Bronchial epithelial cell (primary cell): ENCODE measurements around the gene MICAL3. TPM values are rescaled to one million over a fixed set of nuclear protein-coding genes. Genes with fewer than 3 reads are reported as not detected.

Experiments
- DNase-seq: peaks from one replicate; pipeline ENCODE4 v3.0.0-alpha.2; 2010; ENCODE audit warnings: low read depth
- FAIRE-seq: peaks from 2 replicates; lab custom pipeline; 2011; peaks lifted over from hg19 to GRCh38; lab: Jason Lieb, UNC
- H3K27me3 ChIP-seq: 2 replicates; pipeline ENCODE4 v1.5.1; 2011; ENCODE audit warnings: low read length; ENCODE audit not compliant: control insufficient read depth, insufficient read depth
- H3K36me3 ChIP-seq: 2 replicates; pipeline ENCODE4 v1.5.1; 2011; ENCODE audit warnings: low read length; ENCODE audit not compliant: control insufficient read depth, insufficient read depth
- H3K4me3 ChIP-seq: 2 replicates; pipeline ENCODE4 v1.5.1; 2011; ENCODE audit warnings: mild to moderate bottlenecking, low read depth, low read length, control low read depth
- total RNA-seq: library from RNA; depleted of rRNA; stranded (reverse); fragments of >200 nt; gene quantifications from 2 replicates; pipeline ENCODE4 v1.2.1, GENCODE V29; 2014
- TF ChIP-seq, protein P1 (sequence below): IDR thresholded peaks from 2 replicates; pipeline ENCODE4 v1.5.1; 2011; ENCODE audit warnings: mild to moderate bottlenecking, moderate library complexity, low read length, control low read depth, inconsistent platforms; ENCODE audit not compliant: insufficient read depth, severe bottlenecking

Gene MICAL3
- total RNA-seq, 1 donor from 2014 or later, result 13.4 TPM

DNA sequence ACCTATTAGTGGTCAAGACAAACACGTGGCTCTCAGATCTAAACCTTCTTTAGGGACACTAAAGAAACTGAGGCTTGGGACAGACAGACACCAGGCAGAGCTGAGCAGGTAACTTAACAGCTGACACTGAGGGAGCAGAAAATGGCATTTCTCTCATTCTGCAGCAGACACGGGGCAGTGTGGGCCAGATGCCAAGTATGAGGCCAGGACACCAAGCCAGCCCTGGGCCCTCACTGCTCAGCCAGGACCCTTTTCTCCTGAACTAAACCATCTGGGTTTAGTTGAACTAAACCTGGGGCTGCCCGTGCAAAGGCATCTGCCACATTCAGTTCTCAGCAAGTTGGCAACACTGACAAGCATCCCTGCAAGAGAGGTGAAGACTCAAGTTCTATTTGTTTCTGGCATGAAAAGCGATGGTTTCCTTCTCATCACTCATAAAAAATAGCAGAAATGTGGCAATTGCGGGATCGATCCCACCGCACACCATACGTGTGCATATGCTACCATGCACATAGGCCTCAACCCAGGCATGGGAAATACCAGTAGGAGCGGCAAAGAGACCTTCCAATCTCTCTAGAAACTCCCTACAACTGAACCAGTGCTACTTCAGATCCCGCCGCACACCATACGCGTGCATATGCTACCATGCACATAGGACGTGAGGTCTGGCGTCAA lies 150.0 kb downstream of the MICAL3 start:
- H3K27me3 ChIP-seq, result no peaks in the 10 kb centered on the region
- TF ChIP-seq, protein P1, sequence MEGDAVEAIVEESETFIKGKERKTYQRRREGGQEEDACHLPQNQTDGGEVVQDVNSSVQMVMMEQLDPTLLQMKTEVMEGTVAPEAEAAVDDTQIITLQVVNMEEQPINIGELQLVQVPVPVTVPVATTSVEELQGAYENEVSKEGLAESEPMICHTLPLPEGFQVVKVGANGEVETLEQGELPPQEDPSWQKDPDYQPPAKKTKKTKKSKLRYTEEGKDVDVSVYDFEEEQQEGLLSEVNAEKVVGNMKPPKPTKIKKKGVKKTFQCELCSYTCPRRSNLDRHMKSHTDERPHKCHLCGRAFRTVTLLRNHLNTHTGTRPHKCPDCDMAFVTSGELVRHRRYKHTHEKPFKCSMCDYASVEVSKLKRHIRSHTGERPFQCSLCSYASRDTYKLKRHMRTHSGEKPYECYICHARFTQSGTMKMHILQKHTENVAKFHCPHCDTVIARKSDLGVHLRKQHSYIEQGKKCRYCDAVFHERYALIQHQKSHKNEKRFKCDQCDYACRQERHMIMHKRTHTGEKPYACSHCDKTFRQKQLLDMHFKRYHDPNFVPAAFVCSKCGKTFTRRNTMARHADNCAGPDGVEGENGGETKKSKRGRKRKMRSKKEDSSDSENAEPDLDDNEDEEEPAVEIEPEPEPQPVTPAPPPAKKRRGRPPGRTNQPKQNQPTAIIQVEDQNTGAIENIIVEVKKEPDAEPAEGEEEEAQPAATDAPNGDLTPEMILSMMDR, result no peak
- H3K36me3 ChIP-seq, result peaks cover 25% of the 10 kb centered on the region
- no peak overlapping the region for H3K4me3 ChIP-seq
- no peak for DNase-seq
- peak; percentile 88 for FAIRE-seq

- TF ChIP-seq, protein P1, result no peak
- FAIRE-seq (no peak), DNase-seq (no peak)
- no peak overlapping the region for H3K4me3 ChIP-seq
- H3K36me3 ChIP-seq, result peaks cover 26% of the 10 kb centered on the region
- H3K27me3 ChIP-seq, result no peaks in the 10 kb centered on the region
Observed at GRCh38 chr22:17873804-17874203, 150.6 kb downstream of the MICAL3 start.

GRCh38 chr22:17873116-17873515 lies 151.2 kb downstream of the MICAL3 start:
- TF ChIP-seq, protein P1, result no peak
- Histone ChIP-seq H3K4me3 (no peak overlapping the region), H3K27me3 (no peaks in the 10 kb centered on the region), H3K36me3 (peaks cover 31% of the 10 kb centered on the region)
- DNase-seq (no peak), FAIRE-seq (no peak)

- TF ChIP-seq, protein P1, result no peak
- Histone ChIP-seq H3K27me3 (no peaks in the 10 kb centered on the region), H3K4me3 (no peak overlapping the region), H3K36me3 (peaks cover 31% of the 10 kb centered on the region)
- FAIRE-seq, result peak; percentile 86
- peak; percentile 93 for DNase-seq
Observed at GRCh38 chr22:17872471-17872870, 151.9 kb downstream of the MICAL3 start.

GRCh38 chr22:17871726-17872458 lies 152.5 kb downstream of the MICAL3 start:
- Histone ChIP-seq H3K4me3 (no peak overlapping the region), H3K27me3 (no peaks in the 10 kb centered on the region), H3K36me3 (peaks cover 31% of the 10 kb centered on the region)
- DNase-seq, result no peak
- no peak for FAIRE-seq
- TF ChIP-seq, protein P1, result no peak
